HL-60 (cell line): ENCODE results near the gene APIP.

Source experiments
- CTCF ChIP-seq: IDR thresholded peaks from one replicate; pipeline ENCODE4 v1.5.1; 2011; ENCODE audit warnings: low read length, control low read depth, inconsistent platforms; ENCODE audit not compliant: insufficient read depth
- GABPA ChIP-seq: IDR thresholded peaks from 2 replicates; pipeline ENCODE4 v1.6.1; 2012; ENCODE audit warnings: low read depth
- POLR2AphosphoS5 ChIP-seq: IDR thresholded peaks from 2 replicates; pipeline ENCODE4 v1.6.1; 2012; ENCODE audit warnings: low read depth

DNA sequence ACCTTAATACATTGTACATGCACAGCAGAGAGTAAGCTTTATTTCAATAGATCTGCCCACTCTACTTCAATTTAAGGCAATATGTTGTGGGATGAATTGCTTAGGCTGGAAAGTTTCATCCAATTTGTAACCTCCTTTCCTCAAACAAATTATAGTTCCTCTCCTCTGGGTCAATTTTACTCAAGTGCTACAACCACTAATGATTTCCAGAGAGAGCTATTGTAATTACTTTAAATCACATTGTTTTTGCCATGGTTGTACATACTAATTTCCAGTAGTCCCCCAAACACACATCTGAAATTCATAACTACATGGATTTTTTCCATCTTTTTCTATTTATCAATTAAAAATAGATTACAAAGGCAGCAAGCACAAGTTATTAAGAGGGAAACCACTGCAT is 72.9 kb downstream of the APIP start:
- no peak for TF ChIP-seq CTCF
- TF ChIP-seq POLR2AphosphoS5 = no peak
- TF ChIP-seq GABPA = no peak
